H1 (cell line): ENCODE data around the gene RHBDL2. TPM values are rescaled to one million over a fixed set of nuclear protein-coding genes. Genes with fewer than 3 reads are reported as not detected.
A peak's percentile ranks its signal among the peaks of the same experiment; 100 is the strongest.

Experiments
- CTCF ChIA-PET: fragments of 300-600 bp; sonication (Branson Sonifier 250); formaldehyde crosslinking; loops from one replicate; lab custom pipeline; 2021; ENCODE audit not compliant: partially characterized antibody; lab: Charles Lee
- POLR2A ChIA-PET: fragments of 300-600 bp; sonication (Branson Sonifier 250); formaldehyde crosslinking; loops from one replicate; lab custom pipeline; 2021; ENCODE audit warnings: inconsistent platforms; ENCODE audit not compliant: partially characterized antibody; lab: Charles Lee
- DNase-seq, 2 experiments: peaks; one replicate each; pipeline versions ENCODE4 v3.0.0 to v3.0.0-alpha.2; 2010 to 2022; ENCODE audit warnings: low spot score in 2 of 2, low read depth in 1 of 2, mixed read lengths in 1 of 2
- FAIRE-seq: peaks from 2 replicates; lab custom pipeline; 2011; peaks lifted over from hg19 to GRCh38; lab: Jason Lieb, UNC
- H2AFZ ChIP-seq: 2 replicates; pipeline ENCODE4 v1.8.1; 2012; ENCODE audit warnings: low read length, inconsistent platforms
- H2AK5ac ChIP-seq: 2 replicates; pipeline ENCODE4 v1.6.1; 2013; ENCODE audit warnings: low read depth, low read length
- H2BK120ac ChIP-seq: replicated peaks from 2 replicates; pipeline ENCODE3; 2013; ENCODE audit warnings: low read depth, low read length, inconsistent platforms
- H2BK12ac ChIP-seq: 2 replicates; pipeline ENCODE4 v1.6.1; 2013; ENCODE audit warnings: low read depth, low read length
- H2BK15ac ChIP-seq: 2 replicates; pipeline ENCODE4 v1.6.1; 2013; ENCODE audit warnings: low read length
- H2BK20ac ChIP-seq: 2 replicates; pipeline ENCODE4 v1.6.1; 2013; ENCODE audit warnings: low read length
- H2BK5ac ChIP-seq: 2 replicates; pipeline ENCODE4 v1.6.1; 2013; ENCODE audit warnings: low read depth, low read length
- H3K14ac ChIP-seq: 2 replicates; pipeline ENCODE4 v1.6.1; 2013; ENCODE audit warnings: inconsistent platforms; ENCODE audit not compliant: insufficient read length
- H3K18ac ChIP-seq: 2 replicates; pipeline ENCODE4 v1.6.1; 2013; ENCODE audit warnings: low read length; ENCODE audit errors: extremely low read depth
- H3K23ac ChIP-seq: 2 replicates; pipeline ENCODE4 v1.6.1; 2013; ENCODE audit warnings: inconsistent platforms; ENCODE audit not compliant: insufficient read length
- H3K23me2 ChIP-seq: 2 replicates; pipeline ENCODE4 v1.6.1; 2013; ENCODE audit warnings: low read depth, low read length
- H3K27ac ChIP-seq: 2 replicates; pipeline ENCODE4 v1.6.1; 2011; ENCODE audit warnings: low read depth, low read length, inconsistent platforms
- H3K27me3 ChIP-seq, 4 experiments: replicated peaks in 1 of 4; 1 replicate in 1 of 4; 2 replicates in 3 of 4; pipeline versions ENCODE4 v1.6.1 to v1.8.1; 2011 to 2013; ENCODE audit warnings: low read length in 3 of 4, mild to moderate bottlenecking in 3 of 4, inconsistent platforms in 2 of 4, mixed read lengths in 2 of 4, moderate library complexity in 1 of 4; ENCODE audit not compliant: control insufficient read depth in 3 of 4, insufficient read depth in 3 of 4; ENCODE audit errors: extremely low read depth in 1 of 4
- H3K36me3 ChIP-seq, 4 experiments: 2 replicates each; pipeline versions ENCODE4 v1.6.1 to v1.8.1; 2011 to 2013; ENCODE audit warnings: mild to moderate bottlenecking in 4 of 4, low read length in 3 of 4, moderate library complexity in 2 of 4, control low read depth in 1 of 4, inconsistent platforms in 1 of 4; ENCODE audit not compliant: insufficient read depth in 4 of 4, control insufficient read depth in 2 of 4
- H3K4ac ChIP-seq: replicated peaks from 2 replicates; pipeline ENCODE3; 2013; ENCODE audit warnings: low read length, low read depth, mixed read lengths, inconsistent platforms; ENCODE audit not compliant: insufficient read length
- H3K4me1 ChIP-seq, 4 experiments: replicated peaks in 1 of 4; 1 replicate in 1 of 4; 2 replicates in 3 of 4; pipeline versions ENCODE4 v1.6.1 to v1.8.1; 2011 to 2013; ENCODE audit warnings: low read length in 3 of 4, inconsistent platforms in 2 of 4, mixed read lengths in 1 of 4; ENCODE audit not compliant: insufficient read depth in 4 of 4, control insufficient read depth in 3 of 4
- H3K4me2 ChIP-seq, 2 experiments: 2 replicates each; pipeline versions ENCODE4 v1.6.1 to v1.8.1; 2011 to 2013; ENCODE audit warnings: low read depth in 2 of 2, low read length in 2 of 2, control low read depth in 1 of 2, inconsistent platforms in 1 of 2, mild to moderate bottlenecking in 1 of 2; ENCODE audit not compliant: insufficient read depth in 1 of 2
- H3K4me3 ChIP-seq, 4 experiments: fragments of 200-600, 300-600 bp in 1 of 4; sonication (generic), shearing (Covaris generic), sonication (Bioruptor Twin) in 1 of 4; 2 replicates each; pipeline versions ENCODE4 v1.5.1 to v1.8.1; 2011 to 2016; ENCODE audit warnings: low read length in 4 of 4, low read depth in 3 of 4, control low read depth in 2 of 4, inconsistent platforms in 2 of 4, mild to moderate bottlenecking in 2 of 4, mixed read lengths in 1 of 4, moderate library complexity in 1 of 4; ENCODE audit not compliant: insufficient read depth in 2 of 4; ENCODE audit errors: extremely low read depth in 1 of 4
- H3K56ac ChIP-seq: replicated peaks from 2 replicates; pipeline ENCODE3; 2013; ENCODE audit warnings: low read depth, mild to moderate bottlenecking, mixed read lengths, low read length, inconsistent platforms; ENCODE audit not compliant: insufficient read length
- H3K79me1 ChIP-seq: 2 replicates; pipeline ENCODE4 v1.6.1; 2013; ENCODE audit warnings: low read depth, low read length, control low read depth
- H3K79me2 ChIP-seq, 2 experiments: 2 replicates each; pipeline versions ENCODE4 v1.6.1 to v1.8.1; 2012 to 2013; ENCODE audit warnings: low read length in 2 of 2, mild to moderate bottlenecking in 2 of 2, inconsistent platforms in 1 of 2; ENCODE audit not compliant: insufficient read depth in 2 of 2, control insufficient read depth in 1 of 2
- H3K9ac ChIP-seq, 4 experiments: replicated peaks in 1 of 4; 1 replicate in 1 of 4; 2 replicates in 3 of 4; pipeline versions ENCODE4 v1.6.1 to v1.8.1; 2011 to 2013; ENCODE audit warnings: low read depth in 3 of 4, low read length in 3 of 4, control low read depth in 2 of 4, mild to moderate bottlenecking in 2 of 4, moderate library complexity in 2 of 4, inconsistent platforms in 1 of 4; ENCODE audit errors: extremely low read depth in 1 of 4
- H3K9me3 ChIP-seq, 2 experiments: 2 replicates each; pipeline versions ENCODE4 v1.6.1 to v1.8.1; 2012 to 2013; ENCODE audit warnings: mild to moderate bottlenecking in 2 of 2, moderate library complexity in 2 of 2, control low read depth in 1 of 2, inconsistent platforms in 1 of 2, low read depth in 1 of 2, low read length in 1 of 2, mixed read lengths in 1 of 2; ENCODE audit not compliant: insufficient read depth in 2 of 2
- H4K20me1 ChIP-seq, 2 experiments: replicated peaks in 1 of 2; 2 replicates each; pipeline versions ENCODE3 to v1.8.1; 2011 to 2013; ENCODE audit warnings: inconsistent platforms in 2 of 2, low read length in 2 of 2, mild to moderate bottlenecking in 1 of 2; ENCODE audit not compliant: insufficient read depth in 2 of 2, control insufficient read depth in 1 of 2
- H4K5ac ChIP-seq: 2 replicates; pipeline ENCODE4 v1.6.1; 2013; ENCODE audit warnings: low read length, low read depth, mixed read lengths, inconsistent platforms; ENCODE audit not compliant: insufficient read length
- H4K8ac ChIP-seq: 2 replicates; pipeline ENCODE4 v1.8.0; 2013; ENCODE audit warnings: mild to moderate bottlenecking, moderate library complexity, low read length, inconsistent platforms; ENCODE audit not compliant: insufficient read depth; ENCODE audit errors: extremely low read depth
- H4K91ac ChIP-seq: replicated peaks from 2 replicates; pipeline ENCODE3; 2013; ENCODE audit warnings: low read length, mixed read lengths, inconsistent platforms; ENCODE audit not compliant: insufficient read length
- EZH2 ChIP-seq: fragments of 200-600 bp; sonication (generic); IDR thresholded peaks from 2 replicates; pipeline ENCODE4 v1.7.1; 2012; ENCODE audit warnings: low read depth, mild to moderate bottlenecking, moderate library complexity, low read length, inconsistent platforms; ENCODE audit not compliant: severe bottlenecking
- HDAC2 ChIP-seq, 2 experiments: fragments of 300-600 bp in 1 of 2; sonication (generic) in 1 of 2; IDR thresholded peaks; 2 replicates each; pipeline ENCODE4 v1.6.1; 2011 to 2012; ENCODE audit warnings: low read depth in 2 of 2, low read length in 2 of 2, mild to moderate bottlenecking in 2 of 2, moderate library complexity in 2 of 2, borderline replicate concordance in 1 of 2, inconsistent platforms in 1 of 2
- KDM4A ChIP-seq: IDR thresholded peaks from one replicate; pipeline ENCODE4 v1.7.1; 2012; ENCODE audit warnings: low read depth, mild to moderate bottlenecking, moderate library complexity, low read length, inconsistent platforms; ENCODE audit not compliant: severe bottlenecking
- NRF1 ChIP-seq: IDR thresholded peaks from 2 replicates; pipeline ENCODE4 v1.6.1; 2011; ENCODE audit warnings: mild to moderate bottlenecking, low read depth, low read length, improper control_type of control experiment
- PHF8 ChIP-seq: fragments of 200-600 bp; sonication (generic); conservative IDR thresholded peaks from 2 replicates; pipeline ENCODE4 v1.7.1; 2012; ENCODE audit warnings: low read depth, mild to moderate bottlenecking, inconsistent platforms, low read length, moderate library complexity
- SAP30 ChIP-seq: fragments of 300-600 bp; sonication (generic); IDR thresholded peaks from 2 replicates; pipeline ENCODE4 v1.7.1; 2012; ENCODE audit warnings: low read length, moderate library complexity, mild to moderate bottlenecking, inconsistent platforms; ENCODE audit not compliant: insufficient read depth, insufficient replicate concordance
- ZNF274 ChIP-seq: IDR thresholded peaks from 2 replicates; pipeline ENCODE4 v1.7.0; 2012; ENCODE audit warnings: low read length, borderline replicate concordance; ENCODE audit errors: extremely low read depth
- WGBS, 2 experiments: shearing (Covaris generic) in 1 of 2; methylation state at CpG; one replicate each; pipeline versions ENCODE4 v1.1.6 to v1.1.7; 2013 to 2015; ENCODE audit warnings: low lambda C conversion rate in 2 of 2, mixed read lengths in 2 of 2, inconsistent platforms in 1 of 2, low coverage in 1 of 2, missing lambda C conversion rate in 1 of 2; ENCODE audit not compliant: insufficient replicate concordance in 2 of 2, insufficient coverage in 1 of 2, insufficient read length in 1 of 2; ENCODE audit errors: extremely low coverage in 1 of 2, missing lambda C conversion rate in 1 of 2; 5-methylcytosine and 5-hydroxymethylcytosine counted together
- polyA plus RNA-seq, 7 experiments: library from polyadenylated mRNA; depleted of rRNA in 3 of 7; stranded (reverse) in 5 of 7; unstranded in 2 of 7; fragments of >200 nt in 5 of 7; fragments of 200-250 nt in 2 of 7; gene quantifications; 1 replicate in 5 of 7; 2 replicates in 1 of 7; 4 replicates in 1 of 7; pipeline versions ENCODE4 v1.2.1 to v1.2.3, GENCODE V29; 2011 to 2013; ENCODE audit warnings: missing spikeins in 2 of 7, mixed read lengths in 2 of 7
- total RNA-seq: library from RNA; stranded (reverse); fragmentation: NEBNext Ultra II Directional; extraction: Animal tissue kit (Norgen Biotek cat#: 25700); gene quantifications from 2 replicates; pipeline ENCODE4 v1.2.1, GENCODE V29; 2021

Gene RHBDL2
- total and polyA plus RNA-seq, 2 of the 8 experiments (the other 6 are each of a cell fraction or from before 2014, with no cell fraction given): 0.42 to 0.84 TPM

DNA sequence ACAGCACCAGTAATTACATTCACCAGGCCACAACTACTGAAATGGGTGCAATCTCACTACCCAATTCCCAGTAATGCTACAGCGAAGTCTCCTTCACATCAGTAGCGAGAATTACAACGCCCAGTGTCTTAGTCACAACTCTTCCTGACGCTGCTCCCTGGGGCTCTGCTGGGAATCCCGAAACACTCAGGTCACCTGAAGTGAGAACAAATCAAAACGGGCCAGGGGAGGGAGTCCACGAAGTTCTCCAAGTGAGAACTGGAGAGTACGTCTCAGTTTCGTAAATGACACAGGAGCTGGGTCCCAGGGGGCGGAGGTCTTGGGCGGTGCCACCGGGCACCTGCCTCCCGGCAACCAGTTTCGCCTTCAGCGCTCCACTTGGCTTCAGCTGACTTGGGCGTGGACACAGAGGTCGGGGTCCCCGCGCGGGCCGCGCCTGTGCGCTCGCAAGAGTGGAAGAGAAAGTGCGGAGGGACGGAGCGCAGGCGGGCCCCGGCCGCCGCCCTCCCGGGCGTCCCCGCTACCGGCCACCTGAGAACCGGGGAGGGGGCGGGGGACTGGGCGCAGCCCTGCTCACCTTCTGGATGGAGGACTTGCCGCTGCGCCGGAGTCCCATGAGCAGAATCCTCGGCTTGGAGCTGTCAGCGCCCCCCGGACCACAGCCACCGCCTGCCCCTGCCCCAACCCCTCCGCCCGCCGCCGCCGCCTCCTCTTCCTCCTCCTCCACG lies 82.6 kb downstream of the RHBDL2 start:
- Histone ChIP-seq H3K4me3 (peak overlapping the region; percentile 59 to 94 (median 86)), H4K8ac (no peak overlapping the region), H3K27me3 (no peaks in the 10 kb centered on the region), H2BK5ac (no peak overlapping the region), H4K5ac (no peak overlapping the region), H3K79me1 (peaks cover 2% of the 10 kb centered on the region), H2BK120ac (no peak overlapping the region), H4K91ac (no peak overlapping the region), H4K20me1 (peaks cover 3% of the 10 kb centered on the region in 2 experiments), H3K4me2 (peak overlapping the region; percentile 87 to 95), H3K9me3 (no peaks in the 10 kb centered on the region), H2BK15ac (no peak overlapping the region), H3K36me3 (peaks cover 3 to 31% (median 12%) of the 10 kb centered on the region in 4 experiments; a peak in 6 of 8 replicates), H3K14ac (no peak overlapping the region), H3K27ac (no peak overlapping the region), H2BK12ac (no peak overlapping the region), H3K56ac (peak overlapping the region; percentile 20), H2BK20ac (no peak overlapping the region), H3K79me2 (peaks cover 3 to 36% of the 10 kb centered on the region in 2 experiments), H3K18ac (no peak overlapping the region), H3K23ac (no peak overlapping the region), H2AK5ac (no peak overlapping the region), H2AFZ (no peak overlapping the region), H3K9ac (peak overlapping the region; percentile 5 to 80 (median 38); a peak in 6 of 7 replicates), H3K4me1 (peaks cover 0 to 8% (median 2%) of the 10 kb centered on the region in 4 experiments; a peak in 3 of 7 replicates), H3K23me2 (peaks cover 12% of the 10 kb centered on the region), H3K4ac (no peak overlapping the region)
- FAIRE-seq (no peak), DNase-seq (no peak)
- CTCF ChIA-PET: interaction anchor here (0.5 to 0.7 kb wide), 2 partner anchors 13 to 49 kb away, joined by 3 read pairs; no protein-coding TSS in a partner anchor
- TF ChIP-seq EZH2 (no peak), HDAC2 (IDR thresholded peaks at IDR 0.05; ENCODE audit: borderline replicate concordance in 1 of 2, low read depth in 2 of 2, low read length in 2 of 2) (peak in 1 of 2 experiments; percentile 56; a peak in 1 of 4 replicates), KDM4A (peak; percentile 21), ZNF274 (no peak), PHF8 (peak; percentile 35; the same call in 1 of the 2 replicates), NRF1 (no peak), SAP30 (peak; percentile 43)
- WGBS, 2 experiments: 5% methylated on average over 26 of the region's 51 CpGs; no CpG with 5 or more reads in 1 of the 2 experiments
- POLR2A ChIA-PET: interaction anchor here (0.7 to 1.9 kb wide), 5 partner anchors 13 to 168 kb away, joined by 3 to 6 read pairs (median 4); partner anchors contain the start of gene NDUFS5
